GM18526 (cell line): Measurements from ENCODE around the gene SORL1.

Experiments
- POLR2A ChIP-seq: IDR thresholded peaks from 3 replicates; pipeline ENCODE4 v1.6.1; 2011; ENCODE audit not compliant: insufficient read length; ENCODE audit errors: extremely low read depth

The SORL1 gene

DNA sequence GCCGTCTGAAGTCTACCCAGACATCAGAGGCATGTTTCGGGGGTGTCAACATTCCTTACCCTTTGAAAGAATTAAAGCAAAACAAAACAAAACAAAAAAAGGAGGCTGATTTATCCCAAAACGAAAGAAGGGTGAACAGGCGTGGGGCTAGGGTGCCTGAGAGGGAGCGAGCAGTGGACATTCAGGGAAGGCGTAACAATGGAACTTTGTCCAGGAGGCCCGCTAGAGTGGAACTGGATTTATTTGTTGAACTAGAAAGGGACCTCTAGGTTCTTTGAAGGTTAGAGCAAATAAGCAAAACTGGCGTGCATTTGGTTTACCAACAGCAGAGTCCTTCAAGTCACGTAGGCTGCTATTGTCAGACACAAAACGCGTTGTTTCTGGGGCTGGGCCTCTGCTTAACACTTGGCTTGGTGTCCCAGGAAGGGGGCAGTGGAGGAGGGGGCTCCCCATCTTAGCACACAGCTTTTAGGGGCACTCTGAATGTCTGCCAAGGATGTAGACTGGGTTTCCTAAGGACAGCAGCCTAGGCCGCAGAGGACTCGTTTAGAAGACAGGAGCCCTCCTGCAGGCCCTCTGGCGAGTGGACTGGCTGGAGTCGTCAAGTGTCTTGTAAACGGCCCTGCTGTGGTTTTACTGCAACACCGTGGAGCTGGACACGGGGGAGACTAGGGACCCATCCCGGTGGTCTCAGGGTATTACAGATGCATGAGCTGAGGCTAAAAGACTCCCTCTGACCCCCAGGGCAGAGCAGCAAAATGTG lies 204.4 kb downstream of the SORL1 start:
- TF ChIP-seq POLR2A = no peak

DNA sequence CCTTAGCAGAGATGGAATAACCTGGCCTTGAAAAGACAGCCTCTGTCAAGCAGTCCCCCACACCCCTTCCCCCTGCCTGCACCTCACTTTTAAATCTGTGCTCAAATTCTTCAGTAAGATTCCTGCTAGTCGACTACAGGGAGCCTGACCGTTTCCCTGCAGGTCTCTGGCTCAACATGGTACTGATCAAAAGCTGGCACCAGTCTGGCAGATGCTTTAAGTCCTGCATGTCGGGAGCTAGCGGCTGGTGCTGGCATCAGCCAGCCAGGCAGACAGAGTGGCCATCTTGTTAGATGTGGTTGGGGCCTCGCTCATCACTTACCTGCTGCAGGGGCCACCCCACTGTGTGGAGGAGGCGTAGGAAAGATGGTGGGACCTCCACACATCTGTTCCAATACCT lies 205.0 kb downstream of the SORL1 start:
- no peak for TF ChIP-seq POLR2A

- TF ChIP-seq POLR2A = no peak
Measured at GRCh38 chr11:121659811-121660210, 207.7 kb downstream of the SORL1 start.

DNA sequence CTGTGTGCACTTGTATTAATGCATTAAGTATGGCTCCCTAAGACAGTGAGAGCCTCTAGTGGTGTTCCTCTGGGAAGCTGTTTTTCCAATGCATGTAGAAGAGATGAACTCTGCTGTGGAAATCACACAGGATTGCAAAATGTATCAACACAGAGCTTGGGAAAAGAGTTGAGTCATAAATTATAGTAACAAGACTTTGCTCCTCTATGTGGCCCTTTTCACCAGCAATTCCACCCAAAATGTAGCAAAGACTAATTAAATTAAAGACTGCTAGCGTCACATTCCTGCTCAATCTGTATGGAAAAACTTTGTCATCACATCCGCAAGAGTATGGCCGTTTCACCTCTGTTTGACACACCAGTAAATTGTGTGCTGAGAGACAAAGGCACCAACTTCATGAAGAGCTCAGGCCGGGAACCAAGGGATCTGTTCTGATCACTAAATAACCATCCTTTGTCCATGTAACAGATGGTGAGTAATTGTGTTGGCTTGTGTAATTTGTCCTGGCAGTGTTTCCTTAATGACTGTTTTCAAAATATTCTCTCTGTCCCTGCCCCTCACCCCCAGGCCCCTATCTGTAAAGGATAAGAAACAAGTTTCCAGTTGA lies 209.9 kb downstream of the SORL1 start:
- TF ChIP-seq POLR2A = no peak

- TF ChIP-seq POLR2A = no peak
Measured at GRCh38 chr11:121664144-121664543, 212.0 kb downstream of the SORL1 start.

DNA sequence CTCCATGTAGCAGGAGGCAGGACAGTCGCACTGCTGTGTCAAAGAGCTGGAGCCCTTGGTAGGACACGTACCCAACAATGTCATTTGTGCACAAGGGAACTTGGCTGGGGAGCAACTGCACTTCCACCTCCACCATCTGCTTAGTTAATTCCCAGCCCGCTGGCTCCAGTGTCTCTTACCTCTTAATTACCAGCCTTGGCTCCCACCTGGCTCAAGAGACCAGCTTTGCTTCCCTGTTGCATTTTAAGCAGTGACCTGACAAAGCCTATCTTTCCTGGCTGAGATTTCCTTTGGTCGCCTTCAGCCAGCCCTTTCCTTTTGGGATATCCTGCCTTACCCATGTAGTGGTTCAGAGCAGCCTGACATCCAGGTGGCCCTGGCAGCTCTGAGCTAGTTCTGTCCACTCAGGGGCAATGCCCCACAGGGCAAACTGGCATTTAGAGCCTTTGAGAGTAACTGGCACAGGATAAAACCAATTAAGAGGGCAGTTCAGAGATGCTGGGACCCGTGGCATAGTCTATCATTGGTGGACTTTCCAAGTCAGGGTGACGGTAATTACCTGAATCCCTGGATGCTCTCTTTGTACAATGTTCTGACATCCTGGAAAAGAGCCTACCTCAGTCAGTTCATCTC lies 213.2 kb downstream of the SORL1 start:
- no peak for TF ChIP-seq POLR2A

DNA sequence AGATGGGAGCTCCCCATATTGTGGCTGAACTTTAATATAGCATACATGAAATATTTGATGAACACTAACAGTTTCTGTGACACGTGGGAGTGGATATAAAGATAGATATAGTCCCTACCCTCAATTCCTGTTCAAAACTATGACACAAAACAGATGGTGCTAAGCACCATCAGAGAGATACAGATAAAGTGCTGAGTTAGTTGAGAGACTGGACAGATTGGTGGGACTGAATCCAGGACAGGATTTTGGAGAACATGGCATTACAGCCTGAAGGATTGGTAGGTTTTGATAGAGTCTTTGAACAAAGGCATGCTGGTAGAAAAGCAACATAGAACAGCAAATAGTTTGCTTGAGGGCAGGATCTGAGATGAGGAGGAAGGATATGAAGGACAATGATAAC lies 215.7 kb downstream of the SORL1 start:
- no peak for TF ChIP-seq POLR2A

- TF ChIP-seq POLR2A = no peak
Measured at GRCh38 chr11:121669422-121669821, 217.3 kb downstream of the SORL1 start.

GRCh38 chr11:121670266-121670665 lies 218.2 kb downstream of the SORL1 start:
- TF ChIP-seq POLR2A = no peak

DNA sequence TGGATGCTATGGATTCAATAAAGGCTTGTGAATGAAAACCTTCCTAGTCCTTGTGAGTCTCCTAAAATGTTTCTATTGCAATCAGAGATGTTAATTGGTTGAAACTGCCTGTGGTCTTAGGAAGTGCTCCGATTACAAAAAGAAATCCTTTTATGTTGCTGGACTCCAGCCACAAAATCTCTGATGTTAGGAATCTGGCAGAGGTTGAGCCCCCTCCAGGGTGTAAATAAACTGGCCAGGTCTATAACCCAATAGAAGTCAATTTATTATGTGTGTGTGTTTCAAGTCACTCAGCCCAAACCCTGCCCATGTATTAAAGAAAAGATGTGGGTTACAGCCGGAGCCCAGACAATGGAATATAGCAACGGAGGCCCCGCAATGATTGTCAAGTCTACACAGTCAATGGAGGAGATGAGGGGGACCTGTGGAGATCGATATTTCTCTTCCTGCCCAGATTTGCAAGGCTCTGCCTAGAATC lies 218.7 kb downstream of the SORL1 start:
- no peak for TF ChIP-seq POLR2A

DNA sequence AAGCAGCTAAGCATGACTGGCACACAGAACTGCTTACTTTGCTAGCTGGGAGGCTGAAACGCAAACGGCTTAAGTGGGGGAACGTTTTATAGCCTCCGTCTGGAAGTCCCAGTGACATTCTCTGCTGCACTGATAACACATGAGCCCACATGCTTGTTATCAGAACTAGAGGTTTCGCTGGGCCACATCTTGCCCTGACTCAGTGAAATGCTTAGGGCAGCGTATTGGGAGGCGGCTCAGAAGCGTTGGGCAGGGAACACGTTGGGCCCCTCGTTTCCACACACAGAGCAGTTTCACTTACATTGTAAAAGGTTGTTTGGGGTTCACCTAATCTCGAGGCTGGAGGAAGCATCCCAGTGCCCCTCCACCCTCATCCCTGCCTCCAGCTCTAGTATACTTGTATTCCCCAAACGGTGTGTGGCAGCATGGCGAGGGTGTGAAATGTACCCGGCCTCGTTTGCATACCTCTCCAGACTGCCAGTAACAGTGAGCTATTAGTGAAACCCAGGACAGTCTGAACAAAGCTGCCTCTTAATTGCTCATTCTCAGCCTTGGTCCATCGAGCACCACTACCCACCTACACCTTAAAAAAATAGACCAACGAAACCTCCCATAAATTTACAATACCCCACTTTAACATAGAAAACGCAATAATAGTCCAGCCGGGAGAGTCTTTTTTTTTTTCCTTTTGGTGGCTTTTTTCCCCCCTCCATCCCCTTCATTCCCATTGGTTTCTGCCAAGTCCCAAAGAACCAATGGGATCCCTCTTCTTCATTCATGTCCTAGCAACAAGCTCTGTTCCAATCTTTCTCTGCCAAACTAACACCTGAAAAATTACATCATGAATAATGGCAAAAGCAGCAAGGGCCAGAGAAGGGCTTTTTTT lies 219.4 kb downstream of the SORL1 start:
- no peak for TF ChIP-seq POLR2A

DNA sequence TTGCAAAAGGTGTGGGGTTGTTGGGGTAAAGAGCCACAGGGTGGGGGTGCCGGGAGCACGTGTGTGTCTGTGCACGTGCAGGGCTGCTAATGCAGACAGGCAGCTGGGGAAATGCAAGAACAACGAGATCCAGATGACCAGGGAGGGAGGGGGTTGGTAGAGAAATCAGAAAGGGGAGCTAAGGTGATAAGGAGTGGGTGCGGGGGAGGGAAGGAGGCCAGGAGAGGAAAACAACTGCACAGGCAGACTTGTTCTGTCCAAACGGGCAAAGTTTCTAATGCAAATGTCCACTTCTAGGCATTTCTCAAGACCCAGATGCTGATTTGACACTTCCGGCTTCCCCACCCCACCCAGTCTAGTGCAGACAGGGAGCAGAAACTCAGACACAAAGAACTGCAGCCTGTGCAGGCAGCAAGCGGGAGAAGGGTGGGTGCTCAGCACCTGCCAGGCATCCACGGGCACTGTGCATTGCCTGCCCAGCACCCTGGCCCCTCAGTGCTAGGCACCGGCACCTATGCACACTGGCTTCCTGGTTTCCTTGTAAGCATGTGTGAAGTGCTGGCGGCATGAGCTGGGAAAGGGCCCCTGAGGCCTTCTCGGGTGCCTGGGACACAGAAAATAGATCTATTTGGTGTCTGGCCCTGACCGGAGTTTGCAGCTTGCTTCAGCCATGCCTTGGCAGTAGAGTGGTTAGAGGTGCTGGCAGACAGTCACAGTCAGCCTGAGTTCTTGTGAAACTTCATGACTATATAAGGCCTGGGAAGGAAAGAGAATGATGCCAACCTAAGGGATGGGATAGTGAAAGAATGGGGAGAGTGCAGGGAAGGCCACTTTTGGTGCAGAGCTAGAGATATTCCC lies 220.7 kb downstream of the SORL1 start:
- no peak for TF ChIP-seq POLR2A

DNA sequence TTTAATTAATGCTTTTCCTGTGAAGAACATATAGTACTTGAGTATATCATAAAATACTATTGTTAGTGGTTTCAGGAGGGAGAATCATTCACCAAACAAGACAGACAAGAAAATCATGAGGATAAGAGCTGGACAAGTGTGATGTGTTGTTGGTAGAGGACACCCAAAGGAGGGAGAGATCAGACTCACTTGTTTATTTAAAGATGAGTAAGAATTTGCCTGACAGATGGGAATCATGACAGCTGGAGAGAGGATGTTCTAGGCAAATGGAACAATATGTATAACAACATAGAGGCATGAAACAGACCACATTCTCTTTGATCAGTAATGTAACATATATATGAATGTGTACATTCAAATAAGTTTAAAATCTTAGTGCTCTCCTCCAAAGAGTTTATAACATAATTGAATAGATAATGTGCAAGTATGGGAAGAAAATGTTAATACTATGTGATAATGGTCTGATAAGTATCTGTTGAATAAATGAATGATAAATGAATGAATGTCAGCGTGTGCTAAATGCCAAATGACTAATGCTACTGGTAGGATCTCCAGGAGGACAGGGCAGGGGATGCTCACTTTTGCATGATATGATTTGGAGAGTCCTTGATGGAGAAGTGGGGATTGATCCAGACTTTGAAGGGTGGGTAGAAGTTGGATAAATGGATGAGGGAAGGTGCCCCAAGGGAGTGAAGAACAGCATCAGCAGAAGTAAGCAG lies 229.6 kb downstream of the SORL1 start:
- TF ChIP-seq POLR2A = no peak
